KG1 (cell line): ENCODE data around the gene CDH23.

Experiments used
- DNase-seq: peaks from one replicate; lab custom pipeline; 2025; lab: John Stamatoyannopoulos, UW

CDH23 gene

DNA sequence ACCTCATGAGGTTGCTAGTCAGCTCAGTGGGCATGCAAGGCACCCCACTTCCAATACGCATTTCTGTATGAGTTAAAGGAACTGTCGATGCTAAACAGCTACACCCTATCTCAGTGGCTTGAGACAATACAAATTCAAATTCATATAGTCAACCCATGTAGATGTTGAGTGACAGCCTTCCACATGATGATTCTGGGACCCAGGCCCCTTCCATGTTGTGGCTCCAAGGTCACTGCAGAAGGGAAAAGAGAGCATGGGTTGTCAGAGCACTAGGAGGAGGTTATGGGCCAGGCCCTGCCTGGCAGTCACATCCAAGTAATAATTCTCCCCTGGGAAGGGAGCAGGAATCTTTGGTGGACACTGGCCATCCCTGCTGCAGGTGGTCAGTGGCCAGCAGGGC is 294.7 kb downstream of the CDH23 start:
- no peak for DNase-seq

DNA sequence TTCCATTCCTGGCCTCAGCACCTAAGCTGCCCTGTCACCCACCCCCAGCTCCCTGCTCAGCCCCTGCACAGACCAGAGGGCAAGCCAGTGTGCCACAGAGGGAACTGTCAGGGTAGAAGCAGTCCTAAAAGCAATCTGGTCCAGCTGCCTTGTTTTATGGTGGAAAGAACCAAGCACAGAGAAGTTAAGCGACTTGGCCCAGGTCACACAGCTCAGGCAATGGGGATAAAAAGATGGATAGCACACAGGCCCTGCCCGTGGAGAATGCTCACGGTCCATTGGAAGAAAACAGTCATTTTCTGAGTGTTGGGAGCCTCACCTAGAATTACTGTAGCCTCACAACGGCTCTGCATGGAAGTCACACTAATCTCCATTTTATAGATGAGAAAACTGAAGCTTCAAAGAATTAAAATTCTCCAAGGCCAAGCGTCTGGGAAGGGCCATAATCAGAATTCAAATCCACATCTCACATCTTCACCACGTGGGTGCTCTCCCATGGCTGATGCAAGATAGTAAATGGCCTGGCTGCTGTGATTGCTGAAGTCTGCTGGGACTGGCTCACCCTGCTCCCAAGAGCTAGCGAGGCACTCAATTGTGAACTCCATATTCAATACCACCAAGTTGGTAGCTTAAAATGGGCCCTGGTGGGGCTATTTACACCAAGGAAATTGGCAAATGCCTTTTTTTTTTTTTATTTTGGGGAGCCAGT is 296.0 kb downstream of the CDH23 start:
- no peak for DNase-seq

DNA sequence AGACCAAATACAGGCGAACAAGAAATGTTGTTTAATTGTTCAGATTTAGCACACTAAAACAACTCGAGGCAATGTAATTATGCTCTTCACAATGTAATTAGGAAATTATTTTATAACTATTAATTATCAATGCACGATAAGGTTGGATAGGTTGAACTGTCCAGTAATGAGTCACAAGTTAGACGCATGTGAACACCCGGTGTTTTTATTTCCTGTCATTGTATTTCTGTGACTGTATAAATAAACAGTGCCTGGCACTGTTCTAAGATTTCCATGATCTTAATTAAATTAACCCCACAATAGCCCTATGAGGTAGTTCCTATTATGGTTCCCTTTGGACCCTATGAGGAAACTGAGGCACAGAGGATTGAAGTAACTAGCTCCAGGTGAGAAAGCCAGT is 296.7 kb downstream of the CDH23 start:
- DNase-seq, result no peak

DNA sequence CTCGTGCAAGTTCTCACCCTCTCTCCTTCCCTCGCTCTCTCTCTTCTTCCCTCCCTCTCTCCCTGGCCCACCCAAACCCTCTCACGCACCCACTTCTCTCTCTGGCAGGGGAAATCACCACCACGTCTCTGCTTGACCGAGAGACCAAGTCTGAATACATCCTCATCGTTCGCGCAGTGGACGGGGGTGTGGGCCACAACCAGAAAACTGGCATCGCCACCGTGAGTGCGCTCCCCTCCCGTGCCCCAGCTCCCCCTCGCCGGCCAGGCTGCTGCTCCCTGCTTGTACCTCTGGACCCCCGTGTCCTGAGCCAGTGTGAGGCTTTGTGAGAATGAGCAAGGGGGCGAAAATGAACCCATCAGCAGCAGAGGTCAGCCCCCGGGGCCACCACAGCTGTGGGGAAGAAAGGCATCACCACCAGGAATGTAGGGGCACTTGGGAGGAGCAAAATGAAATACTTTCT is 297.4 kb downstream of the CDH23 start:
- no peak for DNase-seq

DNA sequence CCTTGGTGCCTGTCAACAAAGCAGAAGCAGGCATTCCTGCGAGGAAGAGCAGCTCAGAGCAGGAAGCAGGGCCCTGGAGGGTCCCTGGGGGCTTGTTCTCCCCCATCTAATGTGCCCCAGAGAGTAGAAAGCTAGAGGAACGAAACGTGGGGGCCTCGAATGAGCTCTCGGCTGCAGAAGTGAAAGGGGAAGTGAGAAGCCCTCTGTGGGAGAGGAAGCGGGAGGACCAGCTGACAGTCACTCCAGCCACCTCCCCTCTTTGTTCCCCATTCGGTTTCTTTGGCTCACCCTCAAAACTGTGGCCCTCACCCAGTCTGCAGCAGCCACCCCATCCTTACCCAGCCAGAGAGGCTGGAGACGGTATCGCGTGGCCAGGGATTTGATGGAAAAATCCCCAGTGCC is 297.8 kb downstream of the CDH23 start:
- DNase-seq, result peak; percentile 42

DNA sequence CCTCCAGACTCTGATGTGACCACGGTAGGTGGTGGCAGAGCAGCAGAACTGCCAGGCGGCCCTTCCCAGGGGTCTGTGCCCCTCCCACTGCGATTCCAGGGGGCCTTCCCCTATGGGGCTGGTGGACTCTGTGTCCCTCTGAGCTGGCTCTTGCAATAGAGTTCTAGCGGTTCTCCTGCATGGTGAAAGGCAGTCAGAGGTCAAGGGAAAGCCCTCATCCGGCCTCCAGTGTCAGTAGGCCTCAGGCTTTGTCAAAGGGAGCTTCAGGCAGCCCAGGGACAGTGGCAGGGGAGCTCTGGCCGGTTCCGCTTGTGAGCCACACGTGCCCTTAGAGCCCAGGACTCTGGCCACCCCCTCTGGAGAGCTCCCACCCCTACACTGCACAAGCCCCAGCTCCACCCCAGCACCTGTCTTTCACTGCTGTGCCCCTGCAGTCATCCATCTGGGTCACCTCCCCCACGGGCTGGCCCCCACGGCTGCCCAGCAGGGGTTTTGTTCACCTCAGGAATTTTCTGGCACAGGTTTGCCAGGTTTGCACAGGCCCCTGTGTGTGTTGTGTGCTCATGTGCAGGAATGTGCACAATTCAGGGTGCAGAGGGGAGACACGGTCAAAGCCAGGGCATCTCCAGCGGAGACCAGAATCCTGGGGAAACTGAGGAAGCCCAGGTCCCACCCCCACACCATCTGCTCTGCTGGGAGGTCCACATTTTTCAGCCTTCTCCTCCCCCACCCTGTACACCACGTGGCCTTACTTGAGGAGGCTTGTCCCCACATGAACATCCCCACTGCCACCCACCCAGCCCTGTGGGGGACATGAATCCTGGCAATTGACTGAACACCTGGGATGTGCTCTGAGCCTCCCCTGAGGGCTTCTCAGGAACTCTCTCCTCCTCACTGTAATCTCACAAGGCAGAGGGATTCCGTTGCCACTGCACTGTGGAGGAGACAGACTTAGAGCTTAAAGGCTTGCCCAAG is 299.1 kb downstream of the CDH23 start:
- DNase-seq, result no peak

DNA sequence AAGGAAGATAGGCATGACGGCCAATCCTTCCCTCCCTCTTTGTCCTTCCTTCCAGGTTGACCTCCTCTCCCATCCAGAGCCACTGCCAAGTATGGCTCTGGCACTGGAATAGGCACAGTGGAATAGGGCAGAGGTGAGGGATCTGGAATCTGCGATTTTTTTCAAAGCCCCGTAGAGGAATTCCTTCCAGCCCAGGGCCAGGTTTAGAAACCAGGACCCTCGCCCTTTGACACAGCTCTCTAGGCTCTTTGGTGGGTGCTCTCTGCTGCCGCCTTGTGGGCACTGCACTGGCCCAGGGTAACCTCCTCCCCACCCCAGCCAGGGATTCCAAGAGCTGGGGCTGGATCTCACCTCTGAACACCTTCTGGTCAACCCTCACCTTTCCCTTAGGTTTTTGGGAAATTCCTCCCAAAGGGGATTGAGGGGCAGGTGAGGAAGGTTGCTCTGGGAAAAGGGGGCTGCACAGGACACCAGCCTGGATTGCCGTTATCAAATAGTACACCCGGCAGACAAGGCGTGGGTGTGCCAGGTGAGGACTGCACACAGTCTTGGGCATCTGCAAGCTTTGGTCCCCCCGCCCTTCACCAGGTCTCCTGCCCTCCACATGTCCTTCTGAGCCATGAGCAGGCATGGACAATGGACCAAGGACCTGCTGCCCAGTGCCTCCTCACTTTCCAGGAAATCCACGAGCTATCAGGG is 300.1 kb downstream of the CDH23 start:
- peak; percentile 48 for DNase-seq

DNA sequence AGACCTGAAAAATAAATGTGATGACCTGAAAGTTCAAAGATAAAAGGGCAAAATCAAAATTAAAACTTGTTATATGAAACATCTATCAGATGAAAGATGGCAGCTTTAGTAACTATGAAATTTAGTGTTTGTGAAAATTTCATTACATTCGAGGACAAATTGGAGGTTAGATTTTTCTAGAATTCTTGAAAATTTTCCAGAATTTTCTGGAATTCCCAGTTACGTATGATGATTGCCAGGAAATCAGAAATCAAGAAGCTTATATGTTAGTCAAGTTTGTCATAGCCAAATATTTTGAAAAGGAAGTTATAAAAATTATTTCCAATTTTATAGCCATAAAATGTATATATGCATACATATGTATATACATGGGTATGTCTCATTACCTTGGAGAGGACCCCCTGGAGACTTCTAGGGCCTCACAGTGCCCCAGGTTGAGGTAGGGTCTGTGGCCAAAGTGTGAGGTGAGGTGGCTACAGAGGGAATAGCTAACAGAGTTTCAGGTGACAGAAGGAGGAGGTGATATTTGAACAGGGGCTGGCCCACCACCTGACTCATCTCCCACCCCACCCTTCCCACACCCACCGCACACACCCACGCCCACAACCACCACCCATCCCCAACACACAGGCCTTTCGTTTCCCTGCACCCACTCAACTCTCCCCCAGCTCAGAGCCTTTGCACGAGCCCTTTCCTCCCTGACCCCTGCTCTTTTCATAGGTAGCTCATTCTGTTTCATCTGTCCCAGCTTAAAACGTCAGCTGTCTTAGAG is 301.4 kb downstream of the CDH23 start:
- DNase-seq, result no peak

DNA sequence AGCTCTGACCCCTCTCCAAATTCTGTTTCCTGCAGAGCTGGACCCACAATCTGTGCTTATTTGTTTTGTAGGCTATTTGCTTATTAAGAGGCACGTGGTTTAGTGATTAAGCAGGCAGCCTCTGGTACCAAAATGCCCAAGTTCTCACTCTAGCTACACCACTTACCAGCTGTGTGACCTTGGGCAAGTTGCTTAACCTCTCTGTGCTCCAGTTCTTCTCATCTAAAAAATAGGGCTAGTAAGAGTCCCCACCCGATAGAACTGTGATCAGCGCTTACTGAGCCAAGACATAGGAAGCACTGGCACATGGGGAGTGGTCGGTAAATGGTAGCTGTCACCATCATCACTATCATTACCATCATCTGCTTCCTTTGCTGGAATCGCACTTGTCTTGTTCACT is 302.0 kb downstream of the CDH23 start:
- no peak for DNase-seq

DNA sequence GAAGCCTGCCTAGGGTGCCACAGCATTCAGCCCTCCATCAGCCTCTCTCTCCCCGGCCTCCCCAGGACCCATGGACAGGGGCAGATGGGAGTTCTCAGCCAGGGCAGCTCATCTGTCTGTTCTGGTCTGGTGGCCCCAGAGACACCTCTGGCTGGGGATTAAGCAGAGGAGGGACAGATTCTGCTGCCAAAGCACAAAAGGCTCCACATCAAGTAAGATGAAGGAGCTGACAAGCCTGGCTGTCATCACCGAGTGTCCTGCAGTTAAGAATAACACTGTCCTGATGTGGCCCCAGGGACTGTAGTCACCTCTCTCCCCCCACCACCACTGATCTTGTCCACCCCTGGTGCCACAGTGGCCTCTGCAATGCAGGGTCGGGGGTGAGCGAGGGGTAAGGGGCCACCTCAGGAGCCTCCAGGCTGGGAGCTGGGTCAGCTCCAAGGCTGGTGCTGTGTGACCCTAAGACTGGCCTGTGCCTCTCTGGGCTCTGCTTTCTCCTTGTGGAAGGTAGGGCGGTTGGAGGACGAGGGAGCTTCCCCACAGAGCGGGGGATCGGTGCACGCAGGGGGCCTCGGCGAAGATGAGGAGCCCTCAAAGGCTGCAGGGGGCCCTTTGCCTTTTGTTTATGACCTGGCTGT is 304.1 kb downstream of the CDH23 start:
- DNase-seq, result no peak

DNA sequence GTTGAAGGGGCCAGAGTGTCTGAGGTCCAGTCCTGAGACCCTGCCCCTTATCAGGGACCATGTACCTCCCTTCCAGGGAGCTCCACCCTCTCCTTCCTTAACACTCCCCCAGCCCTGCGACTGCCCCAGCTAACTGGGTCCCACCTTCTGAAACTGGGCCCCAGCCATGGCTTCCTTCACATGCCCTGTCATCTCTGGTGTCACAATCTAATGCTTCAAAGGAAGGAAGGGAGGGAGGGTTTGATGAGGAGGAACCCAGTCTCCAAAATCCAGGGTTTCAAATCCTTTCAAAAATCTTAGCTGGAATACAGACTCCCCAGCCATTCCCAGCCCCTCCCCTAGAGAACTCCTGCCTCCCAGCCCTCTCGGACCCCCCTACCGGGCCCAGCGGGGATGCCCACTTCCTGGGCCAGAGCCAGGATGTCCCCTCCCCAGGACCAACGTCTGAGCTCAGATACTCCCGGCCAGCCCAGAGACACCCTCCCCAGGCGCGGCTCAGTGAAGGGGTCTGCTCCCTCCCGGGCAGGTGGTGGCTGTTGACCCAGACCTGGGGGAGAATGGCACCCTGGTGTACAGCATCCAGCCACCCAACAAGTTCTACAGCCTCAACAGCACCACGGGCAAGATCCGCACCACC is 304.9 kb downstream of the CDH23 start:
- DNase-seq, result no peak

DNA sequence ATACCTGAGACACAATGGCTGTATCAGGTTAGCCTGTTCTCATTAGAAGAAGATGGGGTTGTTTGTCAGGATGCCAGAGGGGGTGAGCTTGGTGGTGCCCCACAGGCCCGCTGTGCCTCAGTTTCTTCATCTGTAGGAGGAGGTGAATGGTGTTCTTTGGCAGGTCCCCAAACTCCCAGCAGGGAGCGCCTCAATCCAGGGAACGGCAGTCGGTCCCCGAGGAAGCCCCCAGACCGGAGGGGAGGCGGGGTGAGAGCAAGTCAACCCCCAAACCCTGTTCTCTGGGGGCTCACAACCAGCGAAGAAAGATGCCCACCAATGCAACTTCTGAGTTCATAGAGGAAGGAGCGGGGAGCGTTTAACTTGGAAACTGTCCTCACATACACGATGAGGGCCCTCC is 306.9 kb downstream of the CDH23 start:
- DNase-seq, result no peak

DNA sequence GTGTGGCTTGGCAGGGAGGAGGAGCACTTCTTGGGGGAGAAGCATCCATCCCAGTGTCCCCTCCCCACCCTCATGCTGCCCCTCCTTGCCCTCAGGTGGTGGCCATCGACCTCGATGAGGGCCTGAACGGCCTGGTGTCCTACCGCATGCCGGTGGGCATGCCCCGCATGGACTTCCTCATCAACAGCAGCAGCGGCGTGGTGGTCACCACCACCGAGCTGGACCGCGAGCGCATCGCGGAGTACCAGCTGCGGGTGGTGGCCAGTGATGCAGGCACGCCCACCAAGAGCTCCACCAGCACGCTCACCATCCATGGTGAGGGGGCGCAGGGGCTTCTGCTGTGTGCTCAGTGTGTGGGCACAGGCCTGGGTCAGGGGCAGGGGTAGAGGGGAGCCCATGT is 308.1 kb downstream of the CDH23 start:
- no peak for DNase-seq

DNA sequence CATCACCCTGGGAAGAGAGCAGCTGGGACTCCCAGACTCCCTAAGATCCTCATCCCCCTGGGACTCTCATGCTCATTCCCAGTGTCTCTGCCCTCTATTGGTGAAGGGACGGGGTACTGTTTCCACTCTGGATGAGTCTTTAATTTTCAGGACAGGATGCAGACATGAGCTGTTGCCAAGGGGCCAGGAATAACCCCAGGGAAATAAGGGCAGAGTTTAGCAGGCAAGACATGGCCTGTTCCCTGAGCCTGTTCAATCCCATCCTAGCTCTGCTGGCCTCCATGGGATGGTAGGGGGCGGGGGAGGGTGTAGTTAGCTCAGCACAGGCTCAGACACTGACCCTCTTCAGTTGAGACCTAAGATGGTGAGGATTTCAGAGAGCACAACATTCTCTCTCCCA is 308.9 kb downstream of the CDH23 start:
- no peak for DNase-seq

DNA sequence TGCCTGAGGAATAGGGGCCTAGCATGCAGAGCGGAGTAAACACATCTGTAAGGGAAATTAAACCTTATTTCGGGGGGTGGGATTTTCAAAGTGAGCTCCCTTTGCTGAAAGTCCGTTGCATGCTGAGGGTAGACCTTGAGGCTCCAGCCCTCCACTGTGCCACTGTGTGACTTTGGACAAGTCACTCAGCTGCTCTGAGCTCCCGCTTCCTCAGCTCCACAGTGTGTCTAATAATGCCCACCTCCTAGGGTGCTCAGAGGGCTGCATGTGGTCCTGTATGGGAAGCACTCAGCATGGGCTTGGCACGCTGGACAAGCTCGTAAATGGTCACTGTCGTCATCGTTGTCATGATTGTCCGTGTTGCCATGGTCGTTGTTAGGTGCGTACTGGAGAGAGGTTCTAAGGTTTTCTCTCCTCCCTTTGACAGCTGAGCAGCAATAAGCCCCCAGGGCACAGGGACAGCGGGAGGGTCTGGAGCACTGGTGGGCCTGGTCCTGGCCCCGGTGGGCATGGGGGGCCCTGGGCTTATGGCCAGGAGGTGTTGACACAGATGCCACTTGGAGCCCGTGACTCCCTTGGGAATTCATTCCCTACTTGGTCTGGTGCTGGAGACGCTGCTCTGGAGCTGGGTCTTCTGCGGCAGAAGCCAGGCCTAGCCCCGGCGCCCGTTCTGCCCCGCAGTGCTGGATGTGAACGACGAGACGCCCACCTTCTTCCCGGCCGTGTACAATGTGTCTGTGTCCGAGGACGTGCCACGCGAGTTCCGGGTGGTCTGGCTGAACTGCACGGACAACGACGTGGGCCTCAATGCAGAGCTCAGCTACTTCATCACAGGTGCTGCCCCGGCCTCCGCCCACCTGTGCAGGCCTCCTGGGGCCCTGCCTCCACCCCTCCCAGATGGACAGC is 309.7 kb downstream of the CDH23 start:
- DNase-seq, result no peak

DNA sequence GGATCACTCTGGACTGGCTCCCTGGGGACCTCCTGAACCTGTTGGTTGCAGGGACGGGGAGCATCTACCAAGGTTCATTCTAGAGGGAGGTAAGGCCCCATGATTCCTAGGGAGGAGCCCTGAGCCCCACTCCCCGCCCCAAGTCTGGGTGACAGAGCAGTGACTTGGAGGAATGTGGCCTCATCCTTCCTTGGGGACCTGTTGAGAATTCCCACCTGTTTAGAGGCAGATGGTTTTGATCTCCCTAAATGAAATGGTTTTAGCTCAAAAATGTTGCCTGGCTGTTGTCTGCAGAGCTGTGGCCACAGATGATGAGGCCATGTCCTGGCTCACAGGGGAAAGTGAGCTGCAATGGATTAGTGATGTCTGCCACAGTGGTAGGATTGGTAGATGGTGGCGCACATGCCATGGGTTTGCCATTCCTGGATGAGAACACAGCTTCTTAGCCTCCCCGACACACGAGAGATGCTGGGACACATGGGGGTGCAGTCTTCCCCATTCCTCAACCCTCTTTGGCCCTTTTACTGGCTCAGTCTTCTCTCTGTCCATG is 310.6 kb downstream of the CDH23 start:
- no peak for DNase-seq

DNA sequence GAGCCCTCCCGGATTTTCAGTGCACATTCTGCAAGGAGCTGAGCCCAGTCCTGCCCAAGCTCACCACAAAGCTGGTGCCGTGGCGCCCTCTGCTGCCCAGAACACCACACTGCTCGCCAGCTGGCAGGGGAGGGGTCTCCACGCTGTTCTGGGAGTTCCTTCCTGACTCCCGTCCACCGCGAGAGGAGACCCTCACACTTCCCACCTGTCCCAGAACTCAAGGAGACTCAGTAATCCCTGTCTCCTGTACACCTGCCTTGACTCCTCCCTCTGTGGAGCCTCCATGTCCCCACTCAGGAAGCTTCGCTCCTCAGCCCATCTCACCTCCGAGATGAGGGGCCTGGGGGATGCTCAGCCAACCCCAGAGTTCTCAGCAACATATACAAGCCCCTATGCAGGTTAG is 311.6 kb downstream of the CDH23 start:
- no peak for DNase-seq

DNA sequence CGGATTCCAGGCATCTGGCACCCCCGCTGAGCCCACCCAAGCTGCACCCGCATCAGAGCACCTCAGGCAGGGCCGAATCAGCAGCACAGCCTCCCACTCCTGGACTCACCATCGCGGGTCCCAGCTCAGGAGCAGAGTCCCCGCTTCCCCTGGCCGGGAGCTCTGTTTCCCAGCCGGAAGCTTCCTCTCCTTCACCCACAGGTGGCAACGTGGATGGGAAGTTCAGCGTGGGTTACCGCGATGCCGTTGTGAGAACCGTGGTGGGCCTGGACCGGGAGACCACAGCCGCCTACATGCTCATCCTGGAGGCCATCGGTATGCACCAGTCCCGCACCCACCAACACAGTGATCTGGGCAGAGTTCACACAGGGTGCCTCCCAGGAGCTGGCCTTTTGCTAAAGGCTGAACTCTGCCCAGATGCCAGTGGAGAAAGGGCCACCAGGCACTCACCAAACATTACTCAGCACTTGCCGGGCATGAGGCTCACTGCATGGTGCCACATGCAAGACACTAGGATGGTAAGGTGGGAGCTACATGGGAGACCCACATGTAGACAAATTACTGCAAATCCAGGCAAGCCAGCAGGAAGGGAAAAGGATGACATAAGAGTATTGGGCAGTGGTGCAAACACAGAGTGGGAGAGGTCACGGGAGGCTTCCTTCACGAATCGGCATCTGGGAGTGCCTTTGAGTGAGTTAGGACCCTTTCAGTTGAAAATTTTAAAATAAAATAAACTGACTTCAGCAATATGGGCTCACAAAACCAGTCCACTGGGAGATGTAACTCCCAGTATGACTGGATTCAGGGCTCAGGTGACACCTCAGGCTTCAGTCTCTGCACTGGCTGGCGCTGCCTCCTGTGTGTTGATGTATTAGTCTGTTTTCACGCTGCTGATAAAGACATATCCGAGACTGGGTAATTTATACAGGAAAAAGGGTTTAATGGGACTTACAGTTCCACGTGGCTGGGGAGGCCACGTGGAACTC is 312.5 kb downstream of the CDH23 start:
- no peak for DNase-seq
